Sigmoid colon (tissue), 7 donors: ENCODE measurements around the gene CNTN2. TPM values are rescaled to one million over a fixed set of nuclear protein-coding genes. Genes with fewer than 3 reads are reported as not detected.

Source experiments
- DNase-seq: peaks from one replicate; pipeline ENCODE4 v3.0.0-alpha.2; 2019
- H3K27ac ChIP-seq, 4 donors: fragments of 200-600 bp; sonication (generic); one replicate each; pipeline ENCODE4 v1.5.1; 2016 to 2019; ENCODE audit warnings: mild to moderate bottlenecking in 1 of 4
- H3K27me3 ChIP-seq, 3 donors: fragments of 200-600 bp; sonication (generic); one replicate each; pipeline ENCODE4 v1.5.1; 2019; ENCODE audit warnings: mild to moderate bottlenecking in 1 of 3
- H3K36me3 ChIP-seq, 4 donors: fragments of 200-600 bp; sonication (generic); one replicate each; pipeline ENCODE4 v1.5.1; 2016 to 2019
- H3K4me1 ChIP-seq, 4 donors: fragments of 200-600 bp; sonication (generic); one replicate each; pipeline ENCODE4 v1.5.1; 2017 to 2019
- H3K4me3 ChIP-seq, 4 donors: fragments of 200-600 bp; sonication (generic); one replicate each; pipeline ENCODE4 v1.5.1; 2017 to 2019; ENCODE audit warnings: mild to moderate bottlenecking in 2 of 4, moderate library complexity in 1 of 4
- H3K9me3 ChIP-seq, 4 donors: fragments of 200-600 bp in 3 of 4; sonication (generic) in 3 of 4; one replicate each; pipeline versions ENCODE4 v1.5.1 to v1.6.1; 2013 to 2019
- CTCF ChIP-seq, 4 experiments: fragments of 450-650 bp in 3 of 4; fragments of 200-600 bp in 1 of 4; IDR thresholded peaks; one replicate each; pipeline ENCODE4 v1.5.1; 2016 to 2019; ENCODE audit warnings: antibody characterized with exemption in 4 of 4, mild to moderate bottlenecking in 3 of 4, moderate library complexity in 2 of 4
- EP300 ChIP-seq, 4 donors: sonication (generic); formaldehyde crosslinking; IDR thresholded peaks; one replicate each; pipeline ENCODE4 v1.6.1; 2017; ENCODE audit warnings: antibody characterized with exemption in 4 of 4
- POLR2A ChIP-seq, 2 donors: fragments of 450-650 bp; IDR thresholded peaks; one replicate each; pipeline ENCODE4 v1.6.1; 2016; ENCODE audit warnings: antibody characterized with exemption in 2 of 2, mild to moderate bottlenecking in 2 of 2, moderate library complexity in 2 of 2
- POLR2AphosphoS5 ChIP-seq, 4 donors: sonication (generic); formaldehyde crosslinking; IDR thresholded peaks; one replicate each; pipeline ENCODE4 v1.6.1; 2017; ENCODE audit warnings: antibody characterized with exemption in 4 of 4
- WGBS, 2 donors: extraction: QIAGEN DNeasy Blood & Tissue Kit; methylation state at CpG; one replicate each; pipeline ENCODE4 v1.1.7; 2013; 5-methylcytosine and 5-hydroxymethylcytosine counted together
- intact Hi-C: fragments of 100-400 bp; cut with DNase I; formaldehyde crosslinking; loops from one replicate; pipeline ENCODE4 v1.15.1; 2023
- polyA plus RNA-seq, 3 donors: library from polyadenylated mRNA; stranded (reverse); fragments of 200-250 nt; gene quantifications; one replicate each; pipeline ENCODE4 v1.2.3, GENCODE V29; 2013
- total RNA-seq, 4 donors: library from RNA; depleted of rRNA; stranded (reverse); fragments of >200 nt; gene quantifications; one replicate each; pipeline ENCODE4 v1.1.0, GENCODE V29; 2016
- donor health status: healthy with polysubstance abuse.
- donor health status: Bipolar disorder and iron deficiency.
- donor health status: healthy.

The CNTN2 gene
- total and polyA plus RNA-seq, 7 donors: 0.46 to 4.4 (median 2.2) TPM; not detected in 1

GRCh38 chr1:205118752-205119151, 75.7 kb downstream of the CNTN2 start:
- no peak overlapping the region for H3K27ac ChIP-seq
- peaks cover 0 to 31% (median 23%) of the 10 kb centered on the region in 4 donors for H3K4me1 ChIP-seq
- DNase-seq: no peak
- peaks cover 0 to 33% (median 10%) of the 10 kb centered on the region in 4 donors for H3K36me3 ChIP-seq
- WGBS, 2 donors: 61 to 63% methylated on average over 2 of the region's 2 CpGs
- no peak overlapping the region for H3K4me3 ChIP-seq
- TF ChIP-seq POLR2A (IDR thresholded peaks at IDR 0.05): no peak
- no peak for TF ChIP-seq EP300 (IDR thresholded peaks at IDR 0.05)
- TF ChIP-seq CTCF (IDR thresholded peaks at IDR 0.05): no peak
- TF ChIP-seq POLR2AphosphoS5 (IDR thresholded peaks at IDR 0.05): no peak
- intact Hi-C loops: no loop called here
- no peaks in the 10 kb centered on the region for H3K27me3 ChIP-seq
- H3K9me3 ChIP-seq: no peaks in the 10 kb centered on the region

GRCh38 chr1:205121660-205122488, 78.9 kb downstream of the CNTN2 start, which contains the start of gene RBBP5:
RBBP5 (minus strand) TSS chr1:205121978; CDS start chr1:205121873, 105 bp downstream.
- TF ChIP-seq POLR2AphosphoS5 (IDR thresholded peaks at IDR 0.05): peak; percentile 78 to 96 (median 88)
- TF ChIP-seq POLR2A (IDR thresholded peaks at IDR 0.05): peak; percentile 69 to 73
- no peak for TF ChIP-seq EP300 (IDR thresholded peaks at IDR 0.05)
- TF ChIP-seq CTCF (IDR thresholded peaks at IDR 0.05): peak; percentile 49 to 68 (median 56)
- intact Hi-C loops: loop anchor here (5.0 kb wide), 1 partner anchor 135 kb away; no protein-coding TSS in a partner anchor

GRCh38 chr1:205122489-205122882, 79.5 kb downstream of the CNTN2 start:
- intact Hi-C loops: loop anchor here (5.0 kb wide), 1 partner anchor 135 kb away; no protein-coding TSS in a partner anchor
- no peak for TF ChIP-seq POLR2A (IDR thresholded peaks at IDR 0.05)
- Histone ChIP-seq H3K4me3 (peak overlapping the region; percentile 80 to 95 (median 90)), H3K27ac (peak overlapping the region; percentile 88 to 93 (median 91)), H3K27me3 (no peaks in the 10 kb centered on the region), H3K9me3 (no peaks in the 10 kb centered on the region), H3K36me3 (peaks cover 0 to 10% (median 0%) of the 10 kb centered on the region in 4 donors), H3K4me1 (peaks cover 0 to 31% (median 23%) of the 10 kb centered on the region in 4 donors)
- no peak for DNase-seq
- WGBS, 2 donors: 6 to 16% methylated on average over 9 of the region's 9 CpGs

More at GRCh38 chr1:205121660-205122488, 78.9 kb downstream of the CNTN2 start, which contains the start of gene RBBP5:
- peak within 1 kb of the TSS; percentile 80 to 95 (median 90) for H3K4me3 ChIP-seq
- peak within 1 kb of the TSS; percentile 88 to 93 (median 91) for H3K27ac ChIP-seq
- WGBS, 2 donors: 0% methylated on average over 46 of the region's 46 CpGs
- no peaks in the 10 kb centered on the region for H3K9me3 ChIP-seq
- H3K36me3 ChIP-seq: peaks cover 0 to 13% (median 0%) of the 10 kb centered on the region in 4 donors
- peak; percentile 97 for DNase-seq
- peaks cover 0 to 31% (median 23%) of the 10 kb centered on the region in 4 donors for H3K4me1 ChIP-seq
- no peaks in the 10 kb centered on the region for H3K27me3 ChIP-seq

GRCh38 chr1:205124726-205125125, 81.7 kb downstream of the CNTN2 start:
- no peak for DNase-seq
- H3K4me1 ChIP-seq: peaks cover 0 to 24% (median 18%) of the 10 kb centered on the region in 4 donors
- no peaks in the 10 kb centered on the region for H3K36me3 ChIP-seq
- H3K4me3 ChIP-seq: no peak overlapping the region
- no peaks in the 10 kb centered on the region for H3K27me3 ChIP-seq
- H3K27ac ChIP-seq: no peak overlapping the region
- WGBS, 2 donors: 74 to 83% methylated on average over 7 of the region's 7 CpGs
- H3K9me3 ChIP-seq: no peaks in the 10 kb centered on the region
- intact Hi-C loops: loop anchor here (5.0 kb wide), 1 partner anchor 133 kb away; no protein-coding TSS in a partner anchor
- TF ChIP-seq POLR2AphosphoS5 (IDR thresholded peaks at IDR 0.05) (no peak), POLR2A (IDR thresholded peaks at IDR 0.05) (no peak), CTCF (IDR thresholded peaks at IDR 0.05) (no peak), EP300 (IDR thresholded peaks at IDR 0.05) (no peak)

GRCh38 chr1:205127646-205128045, 84.6 kb downstream of the CNTN2 start:
- no peaks in the 10 kb centered on the region for H3K27me3 ChIP-seq
- WGBS, 2 donors: 90% methylated on average over 3 of the region's 3 CpGs
- TF ChIP-seq CTCF (IDR thresholded peaks at IDR 0.05) (no peak), EP300 (IDR thresholded peaks at IDR 0.05) (no peak), POLR2AphosphoS5 (IDR thresholded peaks at IDR 0.05) (no peak), POLR2A (IDR thresholded peaks at IDR 0.05) (no peak)
- H3K9me3 ChIP-seq: no peaks in the 10 kb centered on the region
- H3K4me1 ChIP-seq: peaks cover 0 to 5% (median 2%) of the 10 kb centered on the region in 4 donors
- intact Hi-C loops: no loop called here
- no peak overlapping the region for H3K27ac ChIP-seq
- no peaks in the 10 kb centered on the region for H3K36me3 ChIP-seq
- DNase-seq: no peak
- H3K4me3 ChIP-seq: no peak overlapping the region
